ENCODE data around the gene MAN2A2.
"Not testable (repeated sequence)": the region's sequence is repeated elsewhere in the genome, so short reads cannot be mapped to it uniquely, and the experiment has no call there.

Gene MAN2A2

GRCh38 chr15:90918034-90918788 is 15.1 kb downstream of the MAN2A2 start:
- DNase-seq (ENCODE audit: low read depth, low spot score) = no peak

DNA sequence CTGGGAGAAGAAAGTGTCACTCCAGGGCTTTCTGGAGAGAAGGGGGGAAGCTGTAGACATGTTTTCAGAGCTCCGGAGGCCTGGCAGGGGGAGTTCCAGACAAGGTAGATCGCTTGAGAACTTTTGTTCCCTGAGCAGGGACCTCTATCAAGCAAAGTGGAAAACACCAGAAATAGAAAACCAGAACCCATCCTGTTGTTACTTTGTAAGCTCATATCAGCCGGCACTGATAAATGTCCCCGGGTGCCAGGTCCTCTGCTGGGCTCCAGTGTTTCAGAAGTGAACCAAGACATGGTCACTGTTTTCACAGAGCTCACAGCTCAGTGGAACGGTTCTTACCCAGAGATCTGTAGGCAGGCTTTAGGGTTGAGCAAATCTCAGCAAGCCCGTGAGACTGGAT is 15.7 kb downstream of the MAN2A2 start:
- no peak for DNase-seq (ENCODE audit: low read depth, low spot score)

DNA sequence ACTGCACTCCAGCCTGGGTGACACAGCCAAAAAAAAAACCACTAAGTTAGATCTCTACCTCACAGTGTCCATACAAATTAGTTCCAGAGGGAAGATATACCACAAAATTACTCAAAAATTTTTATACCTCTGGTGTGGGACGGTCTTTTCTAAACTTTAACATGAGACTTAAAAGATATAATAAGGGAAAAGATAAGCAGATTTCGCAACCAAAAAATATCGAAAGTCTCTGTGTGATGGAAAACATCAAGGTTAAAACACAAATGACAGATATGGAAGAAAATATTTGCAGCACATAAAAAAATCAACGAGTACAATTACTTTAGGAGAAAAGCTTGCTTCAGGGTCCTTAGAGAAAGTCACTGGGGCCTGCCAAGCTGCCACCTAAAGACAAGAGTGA is 18.8 kb downstream of the MAN2A2 start:
- no peak for DNase-seq (ENCODE audit: low read depth, low spot score)

GRCh38 chr15:90922712-90923322 is 19.7 kb downstream of the MAN2A2 start:
- DNase-seq (ENCODE audit: low read depth, low spot score) = not testable (repeated sequence)

GRCh38 chr15:90924375-90924774 is 21.3 kb downstream of the MAN2A2 start:
- no peak for DNase-seq (ENCODE audit: low read depth, low spot score)

DNA sequence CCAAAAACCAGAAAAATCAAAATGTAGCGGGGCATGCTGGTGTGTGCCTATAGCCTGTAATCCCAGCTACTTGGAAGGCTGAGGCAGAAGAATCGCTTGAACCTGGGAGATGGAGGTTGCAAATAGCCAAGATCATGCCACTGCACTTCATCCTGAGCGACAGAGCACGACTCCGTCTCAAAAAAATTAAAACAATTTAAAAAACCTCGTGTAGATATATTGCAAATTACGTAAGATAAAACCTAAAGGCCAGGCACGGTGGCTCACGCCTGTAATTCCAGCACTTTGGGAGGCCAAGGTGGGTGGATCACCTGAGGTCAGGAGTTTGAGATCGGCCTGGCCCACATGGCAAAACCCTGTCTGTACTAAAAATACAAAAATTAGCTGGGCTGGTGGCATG is 23.7 kb downstream of the MAN2A2 start:
- not testable (repeated sequence) for DNase-seq (ENCODE audit: low read depth, low spot score)

GRCh38 chr15:90928106-90928505 is 25.0 kb downstream of the MAN2A2 start:
- not testable (repeated sequence) for DNase-seq (ENCODE audit: low read depth, low spot score)

- no peak for DNase-seq (ENCODE audit: low read depth, low spot score)
These were observed 26.3 kb downstream of the MAN2A2 start for GRCh38 chr15:90929246-90930019.

- DNase-seq (ENCODE audit: low read depth, low spot score) = no peak
These were observed 27.9 kb downstream of the MAN2A2 start for GRCh38 chr15:90930861-90931574.

DNA sequence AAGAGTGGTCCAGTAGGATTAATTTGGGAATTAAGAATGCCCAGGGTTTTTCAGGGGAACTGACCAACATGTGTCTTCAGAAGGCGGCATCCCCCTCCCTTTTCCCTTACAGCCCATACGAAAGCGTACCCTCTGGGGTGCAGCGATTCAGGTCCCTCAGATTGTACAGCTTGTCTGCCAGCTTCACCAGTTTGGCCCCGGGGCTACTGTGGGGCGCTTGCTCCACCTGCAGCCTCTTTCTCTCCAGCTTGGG is 28.4 kb downstream of the MAN2A2 start:
- DNase-seq (ENCODE audit: low read depth, low spot score) = no peak

- DNase-seq (ENCODE audit: low read depth, low spot score) = peak; percentile 47
These were observed 28.9 kb downstream of the MAN2A2 start, which contains the start of gene HDDC3 for GRCh38 chr15:90931828-90932659. HDDC3 (minus strand) TSS chr15:90932549; CDS start chr15:90932540, 9 bp downstream.

DNA sequence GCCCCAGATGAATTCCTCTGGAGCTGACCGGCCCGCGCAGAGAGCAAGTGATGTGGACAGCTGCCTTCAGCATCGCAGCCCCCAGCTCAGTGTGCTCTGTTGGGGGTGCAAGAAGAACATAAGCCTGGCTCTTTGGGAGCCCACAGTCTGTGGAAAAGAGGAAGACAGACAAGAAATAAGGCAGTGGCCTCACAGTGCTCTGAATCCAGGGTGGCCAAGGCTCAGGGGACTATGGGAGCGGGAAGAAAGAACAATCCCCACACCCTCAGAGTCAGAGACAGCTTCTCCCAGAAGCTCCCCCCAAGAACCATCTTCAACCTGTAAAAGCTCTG is 29.5 kb downstream of the MAN2A2 start:
- no peak for DNase-seq (ENCODE audit: low read depth, low spot score)

GRCh38 chr15:90933301-90933700 is 30.2 kb downstream of the MAN2A2 start:
- no peak for DNase-seq (ENCODE audit: low read depth, low spot score)

DNA sequence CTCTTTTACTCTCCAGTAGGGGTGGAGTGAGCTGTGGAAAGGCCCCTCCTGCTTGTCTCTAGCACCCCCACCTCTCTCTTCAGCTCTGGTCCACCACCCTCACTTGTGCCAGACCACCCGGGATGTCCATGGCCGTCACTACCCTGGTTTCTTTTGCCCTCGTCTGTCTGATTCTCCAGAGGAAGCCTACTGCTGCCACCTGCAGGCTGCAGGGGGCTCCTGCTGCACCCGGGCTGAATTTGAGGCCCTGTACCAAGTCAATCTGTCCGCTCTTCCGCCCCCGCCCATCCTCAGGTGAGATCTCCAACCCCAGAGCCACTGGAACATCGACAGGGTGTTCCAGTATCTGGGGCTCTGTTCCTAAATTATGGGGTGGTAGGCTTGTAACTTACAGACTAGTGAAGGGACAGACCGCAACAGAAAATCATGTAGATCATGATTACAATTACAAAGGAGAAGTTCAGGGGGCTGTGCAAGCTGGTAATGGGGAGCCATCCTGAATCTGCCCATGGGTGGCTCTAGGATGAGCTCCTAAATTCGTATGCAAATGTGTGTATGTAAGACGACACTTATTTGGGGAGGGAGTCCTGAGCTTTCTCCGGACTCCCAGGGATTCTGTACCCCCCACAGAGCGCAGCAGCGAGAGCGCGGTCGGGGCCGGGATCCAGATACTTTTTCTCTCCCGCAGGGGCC is 31.3 kb downstream of the MAN2A2 start:
- DNase-seq (ENCODE audit: low read depth, low spot score) = peak; percentile 57

DNA sequence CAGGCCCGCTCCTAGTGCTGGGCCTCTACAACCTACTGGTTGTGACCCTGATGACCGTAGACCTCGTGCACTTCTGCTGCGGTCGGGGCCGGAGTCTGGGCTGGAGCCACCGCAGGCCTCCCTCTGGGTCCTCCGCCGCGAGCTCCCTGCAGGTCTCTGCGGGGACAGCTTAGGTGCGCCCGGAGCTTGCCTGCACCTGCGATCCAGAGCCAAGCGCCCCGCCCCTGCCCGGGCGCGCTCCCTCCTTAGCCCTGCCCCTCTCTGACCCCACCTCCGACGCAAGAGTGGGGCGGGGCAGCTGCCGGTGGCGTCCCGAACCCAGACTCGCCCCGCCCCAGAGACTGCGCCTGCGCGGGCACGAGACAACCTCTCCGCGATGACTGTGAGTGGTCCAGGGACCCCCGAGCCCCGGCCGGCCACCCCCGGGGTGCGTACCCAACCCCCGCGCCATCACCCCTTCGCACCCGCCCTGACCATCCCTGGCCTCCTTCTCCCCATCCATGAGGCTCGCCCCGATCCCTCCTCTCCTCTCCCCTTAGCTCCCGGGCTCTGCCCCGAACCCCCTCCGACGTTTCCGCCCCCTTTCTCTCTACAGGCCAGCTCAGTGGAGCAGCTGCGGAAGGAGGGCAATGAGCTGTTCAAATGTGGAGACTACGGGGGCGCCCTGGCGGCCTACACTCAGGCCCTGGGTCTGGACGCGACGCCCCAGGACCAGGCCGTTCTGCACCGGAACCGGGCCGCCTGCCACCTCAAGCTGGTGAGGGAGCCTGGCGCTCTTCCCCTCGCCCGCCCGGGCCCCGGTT is 32.0 kb downstream of the MAN2A2 start, which contains the start of gene UNC45A:
Gene UNC45A, plus strand, starts transcription at position 337 of the 803 bp plus-strand sequence. Its CDS starts 40 bp downstream, at position 377.
- peak; percentile 52 for DNase-seq (ENCODE audit: low read depth, low spot score)

DNA sequence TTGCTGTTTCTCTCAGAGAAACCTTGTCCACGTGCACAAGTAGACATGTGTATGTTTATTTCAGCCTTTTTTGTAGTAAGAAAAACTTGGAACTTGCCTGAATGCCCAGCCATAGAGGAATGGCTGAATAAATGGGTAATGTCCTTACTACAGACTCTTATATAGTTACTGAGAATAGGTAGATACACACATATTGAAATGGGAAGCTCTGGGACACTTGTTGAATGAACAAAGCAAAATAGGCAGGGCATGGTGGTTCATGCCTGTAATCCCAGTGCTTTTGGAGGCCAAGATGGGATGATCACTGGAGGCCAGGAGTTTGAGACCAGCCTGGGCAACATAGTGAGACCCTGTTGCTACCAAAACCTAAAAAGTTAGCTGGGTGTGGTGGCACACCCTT is 33.7 kb downstream of the MAN2A2 start:
- no peak for DNase-seq (ENCODE audit: low read depth, low spot score)

GRCh38 chr15:90938261-90938660 is 35.2 kb downstream of the MAN2A2 start:
- DNase-seq (ENCODE audit: low read depth, low spot score) = no peak

DNA sequence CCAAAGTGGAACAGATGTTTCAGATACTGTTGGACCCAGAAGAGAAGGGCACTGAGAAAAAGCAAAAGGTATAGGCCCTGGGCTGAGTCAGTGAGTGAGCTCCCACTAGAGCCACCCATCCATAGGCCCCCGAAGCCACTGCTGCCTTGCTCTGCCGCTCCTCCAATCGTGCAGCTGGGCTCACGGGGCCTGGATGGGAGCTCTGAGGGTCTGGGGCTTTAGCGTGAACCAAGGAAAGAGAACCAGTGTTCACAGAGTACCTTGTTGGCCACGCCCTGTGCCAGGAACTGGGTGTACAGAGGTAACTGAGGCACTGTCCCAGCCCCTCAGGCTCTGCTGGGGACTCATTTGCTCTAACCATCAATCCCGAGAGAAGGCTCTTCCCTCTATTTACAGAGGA is 36.7 kb downstream of the MAN2A2 start:
- no peak for DNase-seq (ENCODE audit: low read depth, low spot score)

DNA sequence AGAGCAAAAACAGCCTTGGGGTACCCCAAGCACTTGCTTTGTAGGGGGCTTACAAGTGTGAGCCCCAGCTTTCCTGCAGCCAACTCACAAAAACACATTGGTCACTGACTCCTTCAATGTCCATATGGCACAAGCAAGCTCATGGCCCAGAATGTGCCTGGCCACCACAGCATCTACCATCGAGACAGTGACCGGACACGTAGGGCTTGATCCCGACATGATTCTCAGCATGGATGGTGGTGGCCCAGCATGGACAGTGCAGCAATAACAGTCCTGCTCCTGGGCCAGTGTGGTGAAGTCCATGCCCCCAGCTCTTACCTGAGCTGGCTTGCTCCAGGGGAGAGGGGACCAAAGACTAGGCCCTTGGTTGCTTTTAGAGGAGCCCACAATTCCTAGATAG is 37.9 kb downstream of the MAN2A2 start:
- no peak for DNase-seq (ENCODE audit: low read depth, low spot score)
